GM12891 (cell line): ENCODE results near the gene TRIM65.

Source experiments
- POLR2A ChIP-seq: IDR thresholded peaks from 2 replicates; pipeline ENCODE4 v1.6.1; 2011; ENCODE audit warnings: low read depth, low read length, control low read depth
- TAF1 ChIP-seq: IDR thresholded peaks from 2 replicates; pipeline ENCODE4 v1.6.1; 2011; ENCODE audit warnings: low read depth, low read length, control low read depth

DNA sequence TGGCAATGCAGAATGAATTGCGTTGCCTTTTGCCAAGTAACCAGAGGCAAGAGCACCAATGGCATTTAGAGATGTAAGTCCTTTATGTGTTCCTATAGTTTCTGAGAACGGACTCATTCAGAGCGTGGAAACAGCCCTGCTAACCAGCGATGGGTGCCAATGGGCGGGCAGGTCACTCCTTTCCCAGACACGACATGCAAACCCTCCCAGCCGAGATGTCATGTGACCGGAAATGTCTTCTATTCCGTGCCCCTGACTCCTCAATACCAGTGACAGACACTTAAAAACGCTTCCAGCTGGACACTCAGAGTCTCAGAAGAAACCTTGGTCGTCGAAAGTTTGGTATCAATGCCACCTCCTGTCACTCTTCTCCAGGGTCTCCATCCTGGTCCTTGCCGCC, 40.9 kb upstream of the TRIM65 start:
- TF ChIP-seq TAF1 (no peak), POLR2A (no peak)
